ENCODE measurements around the gene PPT2. TPM values are rescaled to one million over a fixed set of nuclear protein-coding genes. Genes with fewer than 3 reads are reported as not detected.

The PPT2 gene
- total and polyA plus RNA-seq, 2 donors (not counting 3 experiments of a cell fraction or from before 2014, with no cell fraction given) = 27.2 to 47.3 TPM

GRCh38 chr6:32137454-32137853 lies 16.5 kb upstream of the PPT2 start:
- FAIRE-seq (no peak), DNase-seq (ENCODE audit: low read depth, low spot score) (no peak)
- CTCF ChIA-PET = no interaction called here
- no peak overlapping the region for H3K9ac ChIP-seq (replicated peaks; ENCODE audit: extremely low read depth, insufficient read depth, low read length)
- no peaks in the 10 kb centered on the region for H3K36me3 ChIP-seq (ENCODE audit: control insufficient read depth in 2 of 2, extremely low read depth in 1 of 2, insufficient read depth in 2 of 2, low read length in 2 of 2)
- H3K9me1 ChIP-seq (replicated peaks; ENCODE audit: control insufficient read depth, extremely low read depth, insufficient read depth, low read length) = no peaks in the 10 kb centered on the region
- H3K79me2 ChIP-seq (ENCODE audit: control insufficient read depth, insufficient read depth, low read length) = no peaks in the 10 kb centered on the region
- POLR2A ChIA-PET = no interaction called here
- no peaks in the 10 kb centered on the region for H4K20me1 ChIP-seq (replicated peaks; ENCODE audit: control insufficient read depth, extremely low read depth, insufficient read depth, low read length)
- H3K4me1 ChIP-seq (ENCODE audit: control insufficient read depth, extremely low read depth, insufficient read depth, low read length) = no peaks in the 10 kb centered on the region
- H3K4me3 ChIP-seq (replicated peaks in 1 of 3; ENCODE audit: insufficient read depth in 1 of 3, low read depth in 1 of 3, low read length in 3 of 3) = no peak overlapping the region
- H3K27me3 ChIP-seq (ENCODE audit: control insufficient read depth in 2 of 2, insufficient read depth in 2 of 2, low read length in 2 of 2) = peaks cover 10% of the 10 kb centered on the region in 2 experiments
- no peak overlapping the region for H3K4me2 ChIP-seq (ENCODE audit: insufficient read depth, low read length)
- TF ChIP-seq POLR2A (IDR thresholded peaks at IDR 0.05; ENCODE audit: low read depth, low read length) (no peak), JUN (IDR thresholded peaks at IDR 0.05; ENCODE audit: borderline replicate concordance, insufficient read depth, insufficient read length, low read depth) (no peak), POLR2AphosphoS5 (IDR thresholded peaks at IDR 0.05; ENCODE audit: insufficient read depth, low read depth, low read length) (no peak), CTCF (IDR thresholded peaks at IDR 0.05; ENCODE audit: extremely low read depth in 1 of 2, insufficient read depth in 1 of 2, low read depth in 1 of 2, low read length in 2 of 2) (no peak), EZH2 (IDR thresholded peaks at IDR 0.05; ENCODE audit: borderline replicate concordance, low read depth, low read length, severe bottlenecking) (no peak), MYC (IDR thresholded peaks at IDR 0.05; ENCODE audit: low read depth, low read length) (no peak), MAX (IDR thresholded peaks at IDR 0.05; ENCODE audit: insufficient read depth, insufficient read length) (no peak), FOS (IDR thresholded peaks at IDR 0.05; ENCODE audit: borderline replicate concordance, insufficient read depth, low read length) (no peak), GATA2 (IDR thresholded peaks at IDR 0.05; ENCODE audit: insufficient read depth, insufficient read length, low read depth, low read length) (no peak)
- H3K9me3 ChIP-seq (replicated peaks; ENCODE audit: control insufficient read depth, insufficient read depth, low read length) = no peaks in the 10 kb centered on the region
- no peak overlapping the region for H3K27ac ChIP-seq (ENCODE audit: insufficient read depth, low read depth, low read length)
- intact Hi-C loops (cut with micrococcal nuclease) (no loop called here), dilution Hi-C loops (cut with MboI; ENCODE audit: extremely low pct_ligation_motif_present, low sequenced_read_pairs) (no loop called here)
- BruUV-seq (replicated peaks) = no TSS peak
- no peak overlapping the region for H2AFZ ChIP-seq (ENCODE audit: low read depth, low read length)

Measured in endothelial cell of umbilical vein (primary cell).